ENCODE results near the gene MNX1.

GRCh38 chr7:157008206-157009169, 2.0 kb downstream of the MNX1 start:
- TF ChIP-seq BCL11A (IDR thresholded peaks at IDR 0.05; ENCODE audit: low read depth, low read length) = no peak
- no peak for TF ChIP-seq ATF3 (IDR thresholded peaks at IDR 0.05; ENCODE audit: borderline replicate concordance, extremely low read depth, low read depth, low read length)
